ENCODE data around the gene MYL12A.

- TF ChIP-seq CTCF (IDR thresholded peaks at IDR 0.05; ENCODE audit: poor library complexity) = no peak
- no peak for TF ChIP-seq EZH2 (IDR thresholded peaks at IDR 0.05; ENCODE audit: borderline replicate concordance)
- no peak for TF ChIP-seq EZH2phosphoT487 (IDR thresholded peaks at IDR 0.05; ENCODE audit: low read depth, severe bottlenecking, unreplicated experiment)
These were observed 26.1 kb upstream of the MYL12A start for GRCh38 chr18:3221496-3221895.
